ENCODE measurements around the gene NR1D1.

NR1D1 gene

GRCh38 chr17:40086150-40087044, 14.0 kb downstream of the NR1D1 start:
- peak; percentile 70 to 82 for DNase-seq
- TF ChIP-seq GATA1 (IDR thresholded peaks at IDR 0.05; ENCODE audit: low read depth, low read length) (no peak), POLR2A (IDR thresholded peaks at IDR 0.05; ENCODE audit: low read length) (no peak)

- DNase-seq, result no peak
- no peak for TF ChIP-seq POLR2A (IDR thresholded peaks at IDR 0.05; ENCODE audit: low read length)
- TF ChIP-seq GATA1 (IDR thresholded peaks at IDR 0.05; ENCODE audit: low read depth, low read length), result no peak
Observed at GRCh38 chr17:40084477-40084876, 15.9 kb downstream of the NR1D1 start.

GRCh38 chr17:40079545-40079944, 20.8 kb downstream of the NR1D1 start:
- DNase-seq, result no peak
- TF ChIP-seq GATA1 (IDR thresholded peaks at IDR 0.05; ENCODE audit: low read depth, low read length), result no peak
- TF ChIP-seq POLR2A (IDR thresholded peaks at IDR 0.05; ENCODE audit: low read length), result no peak

- DNase-seq, result peak; percentile 78 to 92
- TF ChIP-seq POLR2A (IDR thresholded peaks at IDR 0.05; ENCODE audit: low read length), result no peak
- no peak for TF ChIP-seq GATA1 (IDR thresholded peaks at IDR 0.05; ENCODE audit: low read depth, low read length)
Observed at GRCh38 chr17:40076591-40076990, 23.8 kb downstream of the NR1D1 start.

GRCh38 chr17:40075942-40076498, 24.4 kb downstream of the NR1D1 start:
- DNase-seq, result no peak
- TF ChIP-seq POLR2A (IDR thresholded peaks at IDR 0.05; ENCODE audit: low read length) (no peak), GATA1 (IDR thresholded peaks at IDR 0.05; ENCODE audit: low read depth, low read length) (no peak)

GRCh38 chr17:40075201-40075941, 25.0 kb downstream of the NR1D1 start:
- peak; percentile 77 to 87 for DNase-seq
- peak; percentile 20 for TF ChIP-seq POLR2A (IDR thresholded peaks at IDR 0.05; ENCODE audit: low read length)
- no peak for TF ChIP-seq GATA1 (IDR thresholded peaks at IDR 0.05; ENCODE audit: low read depth, low read length)

GRCh38 chr17:40074871-40075200, 25.6 kb downstream of the NR1D1 start:
- TF ChIP-seq GATA1 (IDR thresholded peaks at IDR 0.05; ENCODE audit: low read depth, low read length) (no peak), POLR2A (IDR thresholded peaks at IDR 0.05; ENCODE audit: low read length) (no peak)
- DNase-seq, result no peak

- no peak for DNase-seq
Observed at GRCh38 chr17:40074175-40074512, 26.2 kb downstream of the NR1D1 start.

GRCh38 chr17:40073454-40074174, 26.8 kb downstream of the NR1D1 start:
- TF ChIP-seq GATA1 (IDR thresholded peaks at IDR 0.05; ENCODE audit: low read depth, low read length) (no peak), POLR2A (IDR thresholded peaks at IDR 0.05; ENCODE audit: low read length) (no peak)
- DNase-seq, result no peak

More at GRCh38 chr17:40074175-40074512, 26.2 kb downstream of the NR1D1 start:
- TF ChIP-seq GATA1 (IDR thresholded peaks at IDR 0.05; ENCODE audit: low read depth, low read length) (no peak), POLR2A (IDR thresholded peaks at IDR 0.05; ENCODE audit: low read length) (no peak)

GRCh38 chr17:40072735-40073346, 27.5 kb downstream of the NR1D1 start:
- DNase-seq, result peak; percentile 87 to 92
- no peak for TF ChIP-seq GATA1 (IDR thresholded peaks at IDR 0.05; ENCODE audit: low read depth, low read length)

- DNase-seq, result peak; percentile 57 to 74
- TF ChIP-seq GATA1 (IDR thresholded peaks at IDR 0.05; ENCODE audit: low read depth, low read length) (no peak), POLR2A (IDR thresholded peaks at IDR 0.05; ENCODE audit: low read length) (peak; percentile 35)
Observed at GRCh38 chr17:40072040-40072734, 28.2 kb downstream of the NR1D1 start.

GRCh38 chr17:40071313-40072039, 28.9 kb downstream of the NR1D1 start:
- TF ChIP-seq GATA1 (IDR thresholded peaks at IDR 0.05; ENCODE audit: low read depth, low read length) (no peak), POLR2A (IDR thresholded peaks at IDR 0.05; ENCODE audit: low read length) (no peak)
- DNase-seq, result peak; percentile 76 to 79
